GM12873 (cell line): ENCODE results near the gene ATP13A3.

Source experiments
- TF ChIP-seq, protein P1 (sequence below): IDR thresholded peaks from 2 replicates; pipeline ENCODE4 v1.5.1; 2012; ENCODE audit warnings: low read depth, mild to moderate bottlenecking, moderate library complexity, low read length, control low read depth; ENCODE audit not compliant: insufficient read depth; ENCODE audit errors: missing control alignments

The ATP13A3 gene

GRCh38 chr3:194440756-194441155 is 46.0 kb downstream of the ATP13A3 start:
- TF ChIP-seq, protein P1, sequence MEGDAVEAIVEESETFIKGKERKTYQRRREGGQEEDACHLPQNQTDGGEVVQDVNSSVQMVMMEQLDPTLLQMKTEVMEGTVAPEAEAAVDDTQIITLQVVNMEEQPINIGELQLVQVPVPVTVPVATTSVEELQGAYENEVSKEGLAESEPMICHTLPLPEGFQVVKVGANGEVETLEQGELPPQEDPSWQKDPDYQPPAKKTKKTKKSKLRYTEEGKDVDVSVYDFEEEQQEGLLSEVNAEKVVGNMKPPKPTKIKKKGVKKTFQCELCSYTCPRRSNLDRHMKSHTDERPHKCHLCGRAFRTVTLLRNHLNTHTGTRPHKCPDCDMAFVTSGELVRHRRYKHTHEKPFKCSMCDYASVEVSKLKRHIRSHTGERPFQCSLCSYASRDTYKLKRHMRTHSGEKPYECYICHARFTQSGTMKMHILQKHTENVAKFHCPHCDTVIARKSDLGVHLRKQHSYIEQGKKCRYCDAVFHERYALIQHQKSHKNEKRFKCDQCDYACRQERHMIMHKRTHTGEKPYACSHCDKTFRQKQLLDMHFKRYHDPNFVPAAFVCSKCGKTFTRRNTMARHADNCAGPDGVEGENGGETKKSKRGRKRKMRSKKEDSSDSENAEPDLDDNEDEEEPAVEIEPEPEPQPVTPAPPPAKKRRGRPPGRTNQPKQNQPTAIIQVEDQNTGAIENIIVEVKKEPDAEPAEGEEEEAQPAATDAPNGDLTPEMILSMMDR, result no peak

DNA sequence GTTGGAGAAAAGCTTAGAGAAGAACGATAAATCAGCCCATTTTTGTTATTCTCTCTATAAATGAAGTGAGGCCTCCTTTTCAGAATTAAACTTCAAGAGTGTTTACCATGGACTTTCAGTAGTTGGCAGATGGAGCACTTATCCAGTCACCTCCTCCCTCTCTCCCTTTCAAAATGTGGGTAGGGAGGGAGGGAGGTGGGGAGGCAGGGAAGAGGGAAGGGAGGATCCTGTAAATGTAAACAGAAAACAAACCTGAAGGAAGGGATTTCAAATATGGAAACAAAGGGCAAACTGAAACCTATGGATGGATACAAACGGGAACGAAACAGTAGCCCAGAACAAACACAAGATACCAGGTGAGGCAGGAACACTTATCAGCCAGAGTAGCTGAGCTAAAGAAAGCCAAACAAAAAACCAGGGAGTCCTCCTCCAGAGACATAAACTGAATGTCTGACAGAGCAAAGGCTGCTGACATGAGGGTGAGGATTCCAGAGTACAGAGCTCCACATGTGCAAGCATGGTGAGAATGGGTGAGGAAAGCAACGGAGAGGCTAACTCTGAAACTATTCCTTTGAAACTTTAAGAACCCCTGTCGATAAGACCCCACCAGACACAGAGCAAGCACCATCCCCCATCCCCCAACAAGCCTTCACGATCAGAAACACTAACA is 46.8 kb downstream of the ATP13A3 start:
- TF ChIP-seq, protein P1, result no peak

DNA sequence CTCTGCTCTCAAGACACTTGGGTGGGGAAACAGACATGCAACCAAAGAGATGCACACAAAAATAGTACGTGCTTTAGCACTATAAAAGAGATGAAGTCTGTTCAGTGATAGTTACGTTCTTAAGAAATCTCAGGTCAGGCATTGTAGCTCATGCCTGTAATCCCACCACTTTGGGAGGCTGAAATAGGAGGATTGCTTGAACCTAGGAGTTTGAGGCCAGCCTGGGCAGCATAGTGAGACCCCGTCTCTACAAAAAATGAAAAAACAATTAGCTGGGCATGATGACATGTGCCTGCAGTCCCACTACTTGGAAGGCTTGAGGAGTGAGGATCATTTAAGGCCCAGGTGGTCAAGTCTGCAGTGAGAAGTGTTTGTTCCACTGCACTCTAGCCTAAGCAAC is 52.3 kb downstream of the ATP13A3 start:
- TF ChIP-seq, protein P1, result no peak

GRCh38 chr3:194431554-194431953 is 55.2 kb downstream of the ATP13A3 start:
- TF ChIP-seq, protein P1, result no peak

DNA sequence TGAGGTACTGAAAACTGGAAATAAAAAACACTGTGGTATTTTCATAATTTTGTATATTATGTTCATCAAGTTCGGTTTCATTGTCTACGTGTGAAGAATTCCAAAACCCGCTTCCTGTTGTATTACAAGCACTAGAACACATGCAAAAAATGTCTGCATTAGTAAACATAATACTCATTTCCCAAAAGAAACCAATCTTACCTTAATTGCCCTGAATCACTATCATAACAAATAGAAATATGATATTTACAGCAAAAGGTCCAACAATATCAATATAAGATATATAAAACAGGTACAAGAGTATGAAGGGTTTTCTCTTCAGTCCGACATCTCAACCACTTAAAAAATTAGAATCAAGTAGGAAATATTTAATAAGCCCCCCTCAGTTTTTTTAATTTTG is 61.4 kb downstream of the ATP13A3 start:
- TF ChIP-seq, protein P1, result no peak

DNA sequence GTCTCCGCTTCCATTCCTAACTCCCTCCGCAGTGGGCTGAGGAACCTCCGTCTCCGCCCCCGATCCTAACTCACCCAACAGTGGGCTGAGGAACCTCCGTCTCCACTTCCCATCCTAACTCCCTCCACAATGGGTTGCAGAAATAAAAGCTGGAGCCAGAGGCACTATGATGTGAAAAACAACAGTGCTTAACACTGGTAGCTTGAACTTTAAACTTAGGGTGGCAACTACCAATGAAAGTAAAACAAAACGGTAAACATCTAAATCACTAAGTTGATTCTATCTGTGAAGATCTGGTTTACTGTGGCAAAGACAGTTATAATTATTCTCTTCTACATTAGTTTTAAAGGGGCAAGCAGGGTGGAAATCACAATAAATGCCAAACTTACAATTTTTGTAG is 61.8 kb downstream of the ATP13A3 start:
- TF ChIP-seq, protein P1, result no peak

DNA sequence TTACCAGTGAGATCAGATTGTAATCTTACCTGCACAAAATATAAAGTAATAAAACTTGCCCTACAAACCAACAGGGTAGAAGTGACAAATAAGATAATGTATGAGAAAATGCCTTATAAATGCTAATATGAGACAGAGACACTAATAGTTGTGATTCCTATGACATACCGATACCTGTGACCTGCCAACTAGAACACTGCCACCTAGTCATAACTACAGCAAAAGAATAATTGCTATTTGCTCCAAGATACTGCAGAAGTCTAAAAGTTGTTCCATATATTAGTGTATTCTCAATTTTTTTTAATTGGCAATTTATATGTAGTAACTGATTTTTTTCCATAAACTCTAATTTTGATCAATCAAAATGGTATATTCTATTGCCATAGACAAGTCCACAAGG is 62.4 kb downstream of the ATP13A3 start:
- TF ChIP-seq, protein P1, result no peak
